Measurements from ENCODE around the gene CA14.

- TF ChIP-seq EP300 (IDR thresholded peaks at IDR 0.05) (no peak), POLR2A (IDR thresholded peaks at IDR 0.05; ENCODE audit: low read length) (no peak), HMGXB4 (CRISPR knock-in tag; IDR thresholded peaks at IDR 0.05; ENCODE audit: borderline replicate concordance) (no peak), TP53 (CRISPR knock-in tag; IDR thresholded peaks at IDR 0.05) (no peak), PHF8 (IDR thresholded peaks at IDR 0.05; ENCODE audit: borderline replicate concordance, low read depth) (no peak), RCOR1 (IDR thresholded peaks at IDR 0.05; ENCODE audit: low read depth, low read length) (no peak), MYC (IDR thresholded peaks at IDR 0.05; ENCODE audit: borderline replicate concordance, low read length) (no peak), ZFP36 (IDR thresholded peaks at IDR 0.05; ENCODE audit: borderline replicate concordance, partially characterized antibody) (no peak)
- TF ChIP-seq, protein P1, sequence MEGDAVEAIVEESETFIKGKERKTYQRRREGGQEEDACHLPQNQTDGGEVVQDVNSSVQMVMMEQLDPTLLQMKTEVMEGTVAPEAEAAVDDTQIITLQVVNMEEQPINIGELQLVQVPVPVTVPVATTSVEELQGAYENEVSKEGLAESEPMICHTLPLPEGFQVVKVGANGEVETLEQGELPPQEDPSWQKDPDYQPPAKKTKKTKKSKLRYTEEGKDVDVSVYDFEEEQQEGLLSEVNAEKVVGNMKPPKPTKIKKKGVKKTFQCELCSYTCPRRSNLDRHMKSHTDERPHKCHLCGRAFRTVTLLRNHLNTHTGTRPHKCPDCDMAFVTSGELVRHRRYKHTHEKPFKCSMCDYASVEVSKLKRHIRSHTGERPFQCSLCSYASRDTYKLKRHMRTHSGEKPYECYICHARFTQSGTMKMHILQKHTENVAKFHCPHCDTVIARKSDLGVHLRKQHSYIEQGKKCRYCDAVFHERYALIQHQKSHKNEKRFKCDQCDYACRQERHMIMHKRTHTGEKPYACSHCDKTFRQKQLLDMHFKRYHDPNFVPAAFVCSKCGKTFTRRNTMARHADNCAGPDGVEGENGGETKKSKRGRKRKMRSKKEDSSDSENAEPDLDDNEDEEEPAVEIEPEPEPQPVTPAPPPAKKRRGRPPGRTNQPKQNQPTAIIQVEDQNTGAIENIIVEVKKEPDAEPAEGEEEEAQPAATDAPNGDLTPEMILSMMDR (IDR thresholded peaks at IDR 0.05): no peak
Observed at GRCh38 chr1:150257624-150258585, at the start of gene CA14.
